PC-9 (cell line): ENCODE measurements around the gene ELAVL1. TPM values are rescaled to one million over a fixed set of nuclear protein-coding genes. Genes with fewer than 3 reads are reported as not detected.

Experiments
- BruUV-seq: library from RNA; stranded (reverse); fragments of 400-500 nt; replicated peaks from 2 replicates; lab custom pipeline; 2021; lab: Mats Ljungman, UMichigan
- CTCF ChIA-PET: fragments of 300-600 bp; sonication (Branson Sonifier 250); formaldehyde crosslinking; loops from one replicate; lab custom pipeline; 2022; ENCODE audit warnings: antibody characterized with exemption; lab: Charles Lee
- POLR2A ChIA-PET: fragments of 300-600 bp; sonication (Branson Sonifier 250); formaldehyde crosslinking; loops from one replicate; lab custom pipeline; 2022; ENCODE audit warnings: antibody characterized with exemption; ENCODE audit not compliant: unreplicated experiment; lab: Charles Lee
- DNase-seq, 2 experiments: peaks; one replicate each; pipeline versions ENCODE4 v3.0.0 to v3.0.0-alpha.2; 2015 to 2022; ENCODE audit warnings: mixed read lengths in 1 of 2
- H2AFZ ChIP-seq: fragments of 200-600 bp; sonication (generic); 2 replicates; pipeline ENCODE4 v1.8.1; 2017; ENCODE audit warnings: antibody characterized with exemption
- H3F3A ChIP-seq: fragments of 200-600 bp; sonication (generic); 2 replicates; pipeline ENCODE4 v1.8.1; 2017; ENCODE audit warnings: antibody characterized with exemption, mild to moderate bottlenecking, low read depth; ENCODE audit not compliant: insufficient read depth
- H3K27ac ChIP-seq: fragments of 200-600 bp; sonication (generic); 2 replicates; pipeline ENCODE4 v1.6.1; 2016; ENCODE audit warnings: mixed run types
- H3K27me3 ChIP-seq: fragments of 200-600 bp; sonication (generic); 2 replicates; pipeline ENCODE4 v1.6.1; 2016; ENCODE audit warnings: low read depth, mixed run types; ENCODE audit not compliant: insufficient read depth
- H3K36me3 ChIP-seq: fragments of 200-600 bp; sonication (generic); 2 replicates; pipeline ENCODE4 v1.6.1; 2016; ENCODE audit warnings: low read depth, mixed run types
- H3K4me1 ChIP-seq: fragments of 200-600 bp; sonication (generic); replicated peaks from 2 replicates; pipeline ENCODE4 v1.6.1; 2016; ENCODE audit warnings: mixed run types; ENCODE audit not compliant: insufficient read depth
- H3K4me2 ChIP-seq: fragments of 200-600 bp; sonication (generic); 2 replicates; pipeline ENCODE4 v1.6.1; 2017; ENCODE audit warnings: mixed run types
- H3K4me3 ChIP-seq: fragments of 200-600 bp; sonication (generic); 2 replicates; pipeline ENCODE4 v1.6.1; 2016; ENCODE audit warnings: mixed run types
- H3K79me2 ChIP-seq: fragments of 200-600 bp; sonication (generic); 2 replicates; pipeline ENCODE4 v1.6.1; 2017; ENCODE audit warnings: low read depth, mixed run types
- H3K9me2 ChIP-seq: fragments of 200-600 bp; sonication (generic); 2 replicates; pipeline ENCODE4 v1.8.1; 2017; ENCODE audit warnings: mild to moderate bottlenecking; ENCODE audit not compliant: insufficient read depth
- H3K9me3 ChIP-seq: fragments of 200-600 bp; sonication (generic); 2 replicates; pipeline ENCODE4 v1.8.1; 2016; ENCODE audit warnings: low read depth; ENCODE audit not compliant: insufficient read depth
- H4K20me1 ChIP-seq: fragments of 200-600 bp; sonication (generic); 2 replicates; pipeline ENCODE4 v1.8.1; 2017; ENCODE audit not compliant: insufficient read depth
- EZH2 ChIP-seq: fragments of 200-600 bp; sonication (generic); IDR thresholded peaks from 2 replicates; pipeline ENCODE4 v1.8.0; 2017; ENCODE audit warnings: antibody characterized with exemption, low read depth
- intact Hi-C: fragments of 100-400 bp; cut with micrococcal nuclease; formaldehyde crosslinking; loops from one replicate; pipeline ENCODE4 v1.10.0; 2022; ENCODE audit not compliant: unreplicated experiment
- total RNA-seq: library from RNA; stranded (reverse); gene quantifications from 2 replicates; pipeline ENCODE4 v1.2.3, GENCODE V29; 2021
- TF ChIP-seq, protein P1 (sequence below): fragments of 200-600 bp; sonication (generic); conservative IDR thresholded peaks from 2 replicates; pipeline ENCODE4 v1.6.1; 2017; ENCODE audit warnings: mixed run types, antibody characterized with exemption, mild to moderate bottlenecking, moderate library complexity

ELAVL1 gene
- total RNA-seq, 1 experiment from 2014 or later = 108 TPM

DNA sequence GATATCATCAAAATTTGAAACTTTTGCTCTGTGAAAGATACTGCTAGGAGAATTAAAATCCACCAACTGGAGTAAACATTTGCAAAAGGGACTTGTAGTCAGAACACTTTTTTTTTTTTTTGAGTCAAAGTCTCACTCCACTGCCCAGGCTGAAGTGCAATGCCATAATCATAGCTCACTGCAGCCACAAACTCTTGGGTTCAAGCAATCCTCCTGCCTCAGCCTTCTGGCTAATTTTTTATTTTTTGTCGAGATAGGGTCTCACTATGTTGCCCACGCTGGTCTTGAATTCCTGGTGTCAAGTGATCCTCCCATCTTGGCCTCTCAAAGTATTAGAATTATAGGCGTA lies 9.7 kb downstream of the ELAVL1 start:
- peaks cover 9% of the 10 kb centered on the region; the same call in 1 of the 2 replicates for H3K36me3 ChIP-seq
- peaks cover 89% of the 10 kb centered on the region for H4K20me1 ChIP-seq
- H3K4me1 ChIP-seq = 0 out of 2 replicates have a peak, but pooled peaks cover 4% of the 10 kb centered on the region
- CTCF ChIA-PET = no interaction called here
- no peaks in the 10 kb centered on the region for H3K9me3 ChIP-seq
- intact Hi-C loops = no loop called here
- POLR2A ChIA-PET = no interaction called here
- H3K79me2 ChIP-seq = peaks cover 96% of the 10 kb centered on the region
- H3F3A ChIP-seq = peaks cover 14% of the 10 kb centered on the region; the same call in 1 of the 2 replicates
- no peak overlapping the region for H2AFZ ChIP-seq
- TF ChIP-seq, protein P1, sequence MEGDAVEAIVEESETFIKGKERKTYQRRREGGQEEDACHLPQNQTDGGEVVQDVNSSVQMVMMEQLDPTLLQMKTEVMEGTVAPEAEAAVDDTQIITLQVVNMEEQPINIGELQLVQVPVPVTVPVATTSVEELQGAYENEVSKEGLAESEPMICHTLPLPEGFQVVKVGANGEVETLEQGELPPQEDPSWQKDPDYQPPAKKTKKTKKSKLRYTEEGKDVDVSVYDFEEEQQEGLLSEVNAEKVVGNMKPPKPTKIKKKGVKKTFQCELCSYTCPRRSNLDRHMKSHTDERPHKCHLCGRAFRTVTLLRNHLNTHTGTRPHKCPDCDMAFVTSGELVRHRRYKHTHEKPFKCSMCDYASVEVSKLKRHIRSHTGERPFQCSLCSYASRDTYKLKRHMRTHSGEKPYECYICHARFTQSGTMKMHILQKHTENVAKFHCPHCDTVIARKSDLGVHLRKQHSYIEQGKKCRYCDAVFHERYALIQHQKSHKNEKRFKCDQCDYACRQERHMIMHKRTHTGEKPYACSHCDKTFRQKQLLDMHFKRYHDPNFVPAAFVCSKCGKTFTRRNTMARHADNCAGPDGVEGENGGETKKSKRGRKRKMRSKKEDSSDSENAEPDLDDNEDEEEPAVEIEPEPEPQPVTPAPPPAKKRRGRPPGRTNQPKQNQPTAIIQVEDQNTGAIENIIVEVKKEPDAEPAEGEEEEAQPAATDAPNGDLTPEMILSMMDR = no peak
- no peak for TF ChIP-seq EZH2
- H3K27me3 ChIP-seq = no peaks in the 10 kb centered on the region
- no peak overlapping the region for H3K4me3 ChIP-seq
- no peak for DNase-seq
- BruUV-seq = no TSS peak
- H3K4me2 ChIP-seq = no peak overlapping the region
- H3K27ac ChIP-seq = no peak overlapping the region
- no peaks in the 10 kb centered on the region for H3K9me2 ChIP-seq

DNA sequence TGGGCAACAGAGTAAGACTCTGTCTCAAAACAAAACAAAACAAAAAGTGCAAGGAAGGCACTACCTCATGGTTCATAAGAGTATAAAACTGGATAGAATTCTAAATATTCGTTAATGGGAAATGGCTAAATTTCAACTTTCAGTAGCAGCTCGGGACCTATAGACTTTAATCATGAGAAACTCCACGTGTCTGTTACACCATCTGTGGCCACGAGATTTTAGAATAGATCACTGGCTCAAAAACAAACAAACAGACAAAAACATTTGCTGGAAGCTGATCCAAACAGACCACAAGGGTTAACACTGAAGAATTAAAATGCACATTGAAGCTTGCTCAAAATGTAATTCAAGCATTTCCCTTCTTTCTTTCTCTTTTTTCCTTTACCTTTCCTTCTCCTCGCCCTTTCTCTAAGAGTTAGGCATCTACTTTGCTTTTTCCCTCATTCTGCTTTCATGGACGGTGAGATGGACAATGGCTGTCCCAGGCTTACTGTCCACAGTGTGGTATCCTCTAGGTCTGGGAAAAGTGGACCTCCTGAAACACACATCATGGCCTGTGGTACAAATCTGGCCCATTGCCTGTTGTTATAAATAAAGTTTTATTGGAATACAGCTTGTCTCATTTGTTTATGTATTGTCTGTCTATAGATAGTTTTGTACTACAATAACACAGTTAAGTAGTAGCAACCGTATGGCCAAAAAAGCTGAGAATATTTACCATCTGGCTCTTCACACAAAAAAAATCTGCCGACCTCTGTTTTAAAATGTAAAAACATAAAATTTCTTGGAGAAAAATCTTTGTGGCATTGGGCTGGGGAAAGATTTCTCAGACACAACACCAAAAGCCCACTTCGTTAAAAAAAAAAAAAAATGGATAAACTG lies 10.3 kb downstream of the ELAVL1 start:
- ChIA-PET POLR2A (no interaction called here), CTCF (no interaction called here)
- BruUV-seq = no TSS peak
- H3K27me3 ChIP-seq = no peaks in the 10 kb centered on the region
- no peak overlapping the region for H2AFZ ChIP-seq
- intact Hi-C loops = no loop called here
- no peak overlapping the region for H3K4me3 ChIP-seq
- H3K4me2 ChIP-seq = no peak overlapping the region
- H3K4me1 ChIP-seq = peaks cover 8% of the 10 kb centered on the region
- peaks cover 17% of the 10 kb centered on the region for H3F3A ChIP-seq
- H3K36me3 ChIP-seq = peaks cover 15% of the 10 kb centered on the region; the same call in 1 of the 2 replicates
- no peaks in the 10 kb centered on the region for H3K9me2 ChIP-seq
- H3K27ac ChIP-seq = no peak overlapping the region
- H4K20me1 ChIP-seq = peaks cover 83% of the 10 kb centered on the region
- no peaks in the 10 kb centered on the region for H3K9me3 ChIP-seq
- H3K79me2 ChIP-seq = peaks cover 90% of the 10 kb centered on the region
- DNase-seq = no peak
- no peak for TF ChIP-seq EZH2
- TF ChIP-seq, protein P1 = no peak

DNA sequence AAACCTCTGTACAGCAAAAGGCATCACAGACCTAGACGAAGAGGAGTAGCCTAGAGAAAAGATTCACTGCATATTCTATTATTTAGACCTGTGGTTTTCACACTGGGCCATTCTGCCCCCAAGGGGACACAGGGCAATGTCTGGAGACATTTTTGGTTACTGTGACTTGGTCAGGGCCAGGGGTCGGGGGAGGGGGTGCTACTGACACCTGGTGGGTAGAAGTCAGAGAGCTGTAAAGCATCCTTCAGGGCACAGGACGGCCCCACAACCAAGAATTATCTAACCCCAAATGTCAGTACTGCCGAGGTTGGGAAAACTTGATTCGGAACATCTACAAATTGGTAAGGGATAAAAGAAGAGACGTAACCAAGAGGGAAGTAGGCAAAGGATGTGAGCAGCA lies 11.3 kb downstream of the ELAVL1 start:
- Histone ChIP-seq H3K79me2 (peaks cover 79% of the 10 kb centered on the region), H3K27me3 (no peaks in the 10 kb centered on the region), H3K36me3 (peaks cover 15% of the 10 kb centered on the region; the same call in 1 of the 2 replicates), H2AFZ (no peak overlapping the region), H3F3A (peaks cover 28% of the 10 kb centered on the region), H3K4me1 (peaks cover 19% of the 10 kb centered on the region), H3K27ac (no peak overlapping the region), H3K9me3 (no peaks in the 10 kb centered on the region), H4K20me1 (peaks cover 81% of the 10 kb centered on the region), H3K9me2 (no peaks in the 10 kb centered on the region), H3K4me2 (no peak overlapping the region), H3K4me3 (no peak overlapping the region)
- intact Hi-C loops = no loop called here
- ChIA-PET POLR2A (no interaction called here), CTCF (no interaction called here)
- BruUV-seq = no TSS peak
- no peak for DNase-seq
- TF ChIP-seq, protein P1 = no peak
- TF ChIP-seq EZH2 = no peak
